ENCODE measurements around the gene LPP. TPM values are rescaled to one million over a fixed set of nuclear protein-coding genes. Genes with fewer than 3 reads are reported as not detected.

The LPP gene
- total RNA-seq, 4 donors from 2014 or later: 183 to 293 (median 242) TPM

DNA sequence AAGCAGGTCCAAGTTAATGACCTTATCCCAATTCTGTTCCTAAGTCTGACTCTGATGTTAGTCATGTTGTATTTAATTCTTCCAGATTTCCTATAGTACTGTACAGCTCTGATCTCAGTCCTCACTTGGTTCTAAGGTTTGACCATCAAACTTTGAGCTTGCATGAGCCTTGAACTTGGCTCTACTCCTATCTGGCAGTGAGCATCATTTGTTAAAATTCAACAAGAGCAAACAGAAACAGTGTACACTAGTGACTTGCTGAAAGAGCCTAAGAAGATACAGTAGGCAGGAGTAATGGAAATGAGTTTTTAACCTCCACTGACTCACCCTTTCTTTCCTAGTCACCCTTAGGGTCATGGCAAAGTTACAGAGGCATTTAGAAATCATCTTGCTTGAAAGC lies 566.7 kb downstream of the LPP start:
- peaks cover 0 to 12% (median 0%) of the 10 kb centered on the region in 4 donors for H3K4me1 ChIP-seq
- H3K36me3 ChIP-seq: no peaks in the 10 kb centered on the region
- TF ChIP-seq CTCF (IDR thresholded peaks at IDR 0.05) (no peak), EP300 (IDR thresholded peaks at IDR 0.05) (no peak), POLR2A (IDR thresholded peaks at IDR 0.05) (no peak)
- H3K27me3 ChIP-seq: no peaks in the 10 kb centered on the region
- H3K4me3 ChIP-seq: no peak overlapping the region
- no peak for DNase-seq (ENCODE audit: low spot score in 2 of 2)
- H3K27ac ChIP-seq: no peak overlapping the region
- H3K9me3 ChIP-seq: no peaks in the 10 kb centered on the region

DNA sequence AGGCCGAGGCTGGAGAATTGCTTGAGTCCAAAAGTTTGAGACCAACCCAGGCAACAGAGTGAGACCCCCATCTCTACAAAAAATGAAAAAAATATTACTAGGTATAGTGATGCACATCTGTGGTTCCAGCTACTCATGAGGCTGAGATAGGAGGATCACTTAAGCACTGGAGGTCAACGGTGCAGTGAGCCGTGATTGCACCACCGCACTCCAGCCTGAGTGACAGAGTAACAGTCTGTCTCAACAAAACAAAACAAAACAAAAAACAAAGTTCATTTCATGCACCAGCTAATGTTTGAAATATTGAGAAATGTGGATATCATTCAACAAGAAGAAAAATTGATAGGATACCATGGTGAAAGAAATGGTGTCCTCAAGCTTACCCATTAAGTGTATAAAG lies 567.4 kb downstream of the LPP start:
- no peak for DNase-seq (ENCODE audit: low spot score in 2 of 2)
- H3K4me3 ChIP-seq: no peak overlapping the region
- H3K36me3 ChIP-seq: no peaks in the 10 kb centered on the region
- H3K27ac ChIP-seq: no peak overlapping the region
- TF ChIP-seq CTCF (IDR thresholded peaks at IDR 0.05) (no peak), EP300 (IDR thresholded peaks at IDR 0.05) (no peak), POLR2A (IDR thresholded peaks at IDR 0.05) (no peak)
- H3K9me3 ChIP-seq: no peaks in the 10 kb centered on the region
- no peaks in the 10 kb centered on the region for H3K27me3 ChIP-seq
- 94 to 95% methylated on average over 4 of the region's 4 CpGs for WGBS, 2 donors
- H3K4me1 ChIP-seq: peaks cover 0 to 7% (median 0%) of the 10 kb centered on the region in 4 donors

GRCh38 chr3:188721990-188722389 lies 568.0 kb downstream of the LPP start:
- Histone ChIP-seq H3K27ac (no peak overlapping the region), H3K4me1 (peaks cover 0 to 7% (median 0%) of the 10 kb centered on the region in 4 donors), H3K9me3 (no peaks in the 10 kb centered on the region), H3K4me3 (no peak overlapping the region), H3K36me3 (no peaks in the 10 kb centered on the region), H3K27me3 (no peaks in the 10 kb centered on the region)
- DNase-seq (ENCODE audit: low spot score in 2 of 2): no peak
- TF ChIP-seq POLR2A (IDR thresholded peaks at IDR 0.05) (no peak), CTCF (IDR thresholded peaks at IDR 0.05) (no peak), EP300 (IDR thresholded peaks at IDR 0.05) (no peak)
- 92 to 94% methylated on average over 3 of the region's 3 CpGs for WGBS, 2 donors

DNA sequence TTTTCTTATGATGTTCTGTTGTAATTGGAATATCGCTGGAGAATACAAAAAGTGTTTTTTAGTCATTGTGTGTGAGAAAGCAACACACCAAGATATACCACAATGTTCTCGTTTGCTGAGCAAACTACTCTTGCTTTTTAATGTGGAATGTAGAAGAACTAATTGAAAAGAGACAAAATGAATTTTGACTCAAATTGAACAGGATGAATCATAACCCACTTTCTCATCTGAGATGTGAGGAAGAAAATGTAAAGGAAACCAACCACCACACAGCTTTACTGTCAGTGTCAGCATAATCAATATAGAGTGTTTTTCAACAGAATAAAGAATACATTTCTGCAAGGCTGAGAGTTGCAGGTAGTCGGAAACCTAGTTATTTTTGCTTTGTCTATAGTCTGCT lies 569.0 kb downstream of the LPP start:
- peaks cover 0 to 7% (median 0%) of the 10 kb centered on the region in 4 donors for H3K4me1 ChIP-seq
- TF ChIP-seq POLR2A (IDR thresholded peaks at IDR 0.05) (no peak), EP300 (IDR thresholded peaks at IDR 0.05) (no peak), CTCF (IDR thresholded peaks at IDR 0.05) (no peak)
- no peaks in the 10 kb centered on the region for H3K36me3 ChIP-seq
- no peak overlapping the region for H3K27ac ChIP-seq
- DNase-seq (ENCODE audit: low spot score in 2 of 2): no peak
- no peaks in the 10 kb centered on the region for H3K27me3 ChIP-seq
- no peak overlapping the region for H3K4me3 ChIP-seq
- WGBS, 2 donors: 83 to 87% methylated on average over 3 of the region's 3 CpGs
- no peaks in the 10 kb centered on the region for H3K9me3 ChIP-seq

DNA sequence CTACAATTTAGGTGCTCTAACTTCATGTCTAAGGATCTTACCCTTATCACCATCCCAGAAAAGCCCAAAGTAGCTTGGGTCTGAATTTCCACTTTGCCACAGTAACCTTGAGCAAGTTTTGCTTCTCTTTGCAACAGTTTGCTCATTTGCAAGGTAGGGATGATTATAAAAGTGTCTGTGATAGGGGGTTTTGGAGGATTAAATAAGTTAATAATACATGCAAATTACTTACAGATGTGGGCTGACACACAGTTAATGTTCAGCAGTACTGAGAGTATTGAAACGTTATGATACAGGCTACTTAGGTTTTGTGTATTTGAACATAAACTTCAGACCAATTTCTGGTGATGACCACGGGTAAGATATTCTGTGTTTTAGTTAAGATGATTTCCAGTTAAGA lies 573.1 kb downstream of the LPP start:
- H3K4me3 ChIP-seq: no peak overlapping the region
- no peak for DNase-seq (ENCODE audit: low spot score in 2 of 2)
- no peak overlapping the region for H3K27ac ChIP-seq
- no peaks in the 10 kb centered on the region for H3K9me3 ChIP-seq
- no peaks in the 10 kb centered on the region for H3K4me1 ChIP-seq
- H3K36me3 ChIP-seq: no peaks in the 10 kb centered on the region
- H3K27me3 ChIP-seq: no peaks in the 10 kb centered on the region
- WGBS, 2 donors: 76 to 77% methylated on average over 2 of the region's 2 CpGs
- no peak for TF ChIP-seq EP300 (IDR thresholded peaks at IDR 0.05)
- no peak for TF ChIP-seq CTCF (IDR thresholded peaks at IDR 0.05)
- TF ChIP-seq POLR2A (IDR thresholded peaks at IDR 0.05): no peak

Measured in tibial nerve (tissue), 4 donors.